ENCODE results near the gene SLC37A1.

The SLC37A1 gene

GRCh38 chr21:42629933-42630589 is 116.4 kb downstream of the SLC37A1 start:
- TF ChIP-seq CTCF (IDR thresholded peaks at IDR 0.05; ENCODE audit: control insufficient read depth, extremely low read depth, insufficient read depth), result no peak
- DNase-seq (ENCODE audit: low read depth), result no peak

GRCh38 chr21:42630626-42631025 is 117.0 kb downstream of the SLC37A1 start:
- no peak for DNase-seq (ENCODE audit: low read depth)
- TF ChIP-seq CTCF (IDR thresholded peaks at IDR 0.05; ENCODE audit: control insufficient read depth, extremely low read depth, insufficient read depth), result no peak
- H3K4me3 ChIP-seq (ENCODE audit: low read depth, low read length), result no peak overlapping the region

More at GRCh38 chr21:42629933-42630589, 116.4 kb downstream of the SLC37A1 start:
- H3K4me3 ChIP-seq (ENCODE audit: low read depth, low read length), result no peak overlapping the region

Measured in LNCaP clone FGC (cell line).